Measurements from ENCODE around the gene HELZ. TPM values are rescaled to one million over a fixed set of nuclear protein-coding genes. Genes with fewer than 3 reads are reported as not detected.
"Not testable (repeated sequence)": the region's sequence is repeated elsewhere in the genome, so short reads cannot be mapped to it uniquely, and the experiment has no call there.

The HELZ gene
- polyA plus RNA-seq, 3 donors: 24.8 to 44.1 (median 39.9) TPM

DNA sequence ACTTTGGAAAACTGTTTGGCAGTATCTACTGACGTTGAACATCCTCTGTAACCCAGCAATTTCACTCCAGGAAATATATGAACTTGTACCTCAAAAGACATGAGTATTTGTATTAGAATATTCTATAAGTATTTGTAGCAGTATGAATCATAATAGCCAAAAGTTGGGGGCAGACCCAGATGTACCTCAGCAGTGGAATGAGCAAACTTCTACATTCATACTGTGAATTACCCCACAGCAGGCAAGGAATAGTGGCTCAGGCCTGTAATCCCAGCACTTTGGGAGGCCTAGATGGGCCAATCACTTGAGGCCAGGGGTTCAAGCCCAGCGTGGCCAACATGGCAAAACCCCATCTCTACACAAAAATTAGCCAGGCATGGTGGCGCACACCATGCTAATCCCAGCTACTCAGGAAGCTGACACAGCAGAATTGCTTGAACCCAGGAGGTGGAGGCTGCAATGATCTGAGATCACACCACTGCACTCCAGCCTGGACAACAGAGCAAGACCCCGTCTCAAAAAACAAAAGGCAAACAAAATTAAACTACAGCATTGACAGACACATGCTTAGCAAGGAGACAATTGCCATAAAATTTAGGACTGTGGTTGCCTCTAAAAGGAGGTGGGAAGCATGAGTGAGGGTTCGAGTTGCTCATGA, 11.2 kb upstream of the HELZ start:
- intact Hi-C loops (cut with micrococcal nuclease): no loop called here
- no peaks in the 10 kb centered on the region for H4K20me1 ChIP-seq (ENCODE audit: insufficient read depth, low read length)
- no peaks in the 10 kb centered on the region for H3K9me3 ChIP-seq (replicated peaks in 1 of 2; ENCODE audit: control insufficient read depth in 1 of 2, insufficient read depth in 1 of 2, low read length in 2 of 2)

DNA sequence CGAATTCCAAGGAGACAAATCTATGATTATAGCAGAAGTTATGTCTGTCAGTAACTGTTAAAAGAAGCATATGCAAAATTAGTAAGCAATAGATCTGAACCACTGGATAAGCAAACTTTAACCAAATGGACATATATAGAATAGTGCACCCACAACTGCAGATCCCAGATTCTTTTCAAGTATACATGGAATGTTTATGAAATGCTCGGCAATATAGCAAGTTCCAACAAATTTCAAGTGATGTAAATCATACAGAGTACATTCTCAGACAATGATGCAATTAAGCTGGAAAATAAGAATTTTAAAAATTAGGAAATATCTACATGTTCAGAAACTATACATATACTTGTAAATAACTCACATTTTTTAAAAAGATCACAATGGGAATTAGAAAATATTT, 8.4 kb upstream of the HELZ start:
- H3K4me3 Mint-ChIP-seq: no peak overlapping the region
- H3K4me1 Mint-ChIP-seq: peaks cover 19% of the 10 kb centered on the region
- Histone ChIP-seq H3K4me1 (ENCODE audit: control insufficient read depth in 1 of 2, insufficient read depth in 2 of 2, low read length in 2 of 2) (peaks cover 23 to 26% of the 10 kb centered on the region in 2 donors), H3K4me3 (replicated peaks in 1 of 3; ENCODE audit: low read depth in 2 of 3, low read length in 3 of 3) (no peak overlapping the region), H3K9ac (ENCODE audit: insufficient read depth, low read length, poor library complexity, severe bottlenecking) (no peak overlapping the region), H4K20me1 (ENCODE audit: insufficient read depth, low read length) (no peaks in the 10 kb centered on the region), H2AFZ (ENCODE audit: insufficient read depth, low read depth, low read length, poor library complexity, severe bottlenecking) (no peak overlapping the region), H3K9me3 (replicated peaks in 1 of 2; ENCODE audit: control insufficient read depth in 1 of 2, insufficient read depth in 1 of 2, low read length in 2 of 2) (no peaks in the 10 kb centered on the region), H3K36me3 (replicated peaks in 1 of 2; ENCODE audit: control insufficient read depth in 1 of 2, insufficient read depth in 2 of 2, low read length in 2 of 2) (no peaks in the 10 kb centered on the region), H3K27ac (ENCODE audit: low read depth in 1 of 2, low read length in 2 of 2) (no peak overlapping the region), H3K27me3 (ENCODE audit: control insufficient read depth in 2 of 2, insufficient read depth in 2 of 2, low read length in 2 of 2) (no peaks in the 10 kb centered on the region), H3K79me2 (ENCODE audit: insufficient read depth, low read length) (no peaks in the 10 kb centered on the region), H3K4me2 (replicated peaks; ENCODE audit: extremely low read depth, low read length, poor library complexity, severe bottlenecking) (no peak overlapping the region)
- peaks cover 0 to 4% (median 0%) of the 10 kb centered on the region in 7 donors for H3K9me3 Mint-ChIP-seq
- no peaks in the 10 kb centered on the region for H3K36me3 Mint-ChIP-seq
- no peak overlapping the region for H3K27ac Mint-ChIP-seq
- WGBS (ENCODE audit: insufficient coverage): no CpG with 5 or more reads among the region's 2 CpGs
- no peaks in the 10 kb centered on the region for H3K27me3 Mint-ChIP-seq (ENCODE audit: low read depth in 3 of 3)
- TF ChIP-seq, protein P1, sequence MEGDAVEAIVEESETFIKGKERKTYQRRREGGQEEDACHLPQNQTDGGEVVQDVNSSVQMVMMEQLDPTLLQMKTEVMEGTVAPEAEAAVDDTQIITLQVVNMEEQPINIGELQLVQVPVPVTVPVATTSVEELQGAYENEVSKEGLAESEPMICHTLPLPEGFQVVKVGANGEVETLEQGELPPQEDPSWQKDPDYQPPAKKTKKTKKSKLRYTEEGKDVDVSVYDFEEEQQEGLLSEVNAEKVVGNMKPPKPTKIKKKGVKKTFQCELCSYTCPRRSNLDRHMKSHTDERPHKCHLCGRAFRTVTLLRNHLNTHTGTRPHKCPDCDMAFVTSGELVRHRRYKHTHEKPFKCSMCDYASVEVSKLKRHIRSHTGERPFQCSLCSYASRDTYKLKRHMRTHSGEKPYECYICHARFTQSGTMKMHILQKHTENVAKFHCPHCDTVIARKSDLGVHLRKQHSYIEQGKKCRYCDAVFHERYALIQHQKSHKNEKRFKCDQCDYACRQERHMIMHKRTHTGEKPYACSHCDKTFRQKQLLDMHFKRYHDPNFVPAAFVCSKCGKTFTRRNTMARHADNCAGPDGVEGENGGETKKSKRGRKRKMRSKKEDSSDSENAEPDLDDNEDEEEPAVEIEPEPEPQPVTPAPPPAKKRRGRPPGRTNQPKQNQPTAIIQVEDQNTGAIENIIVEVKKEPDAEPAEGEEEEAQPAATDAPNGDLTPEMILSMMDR (IDR thresholded peaks at IDR 0.05): no peak
- DNase-seq: no peak
- intact Hi-C loops (cut with micrococcal nuclease): no loop called here

More for the DNA sequence above, 11.2 kb upstream of the HELZ start:
- Histone ChIP-seq H3K4me1 (ENCODE audit: control insufficient read depth in 1 of 2, insufficient read depth in 2 of 2, low read length in 2 of 2) (peaks cover 52 to 54% of the 10 kb centered on the region in 2 donors), H3K27me3 (ENCODE audit: control insufficient read depth in 2 of 2, insufficient read depth in 2 of 2, low read length in 2 of 2) (no peaks in the 10 kb centered on the region), H3K36me3 (replicated peaks in 1 of 2; ENCODE audit: control insufficient read depth in 1 of 2, insufficient read depth in 2 of 2, low read length in 2 of 2) (no peaks in the 10 kb centered on the region), H3K79me2 (ENCODE audit: insufficient read depth, low read length) (no peaks in the 10 kb centered on the region), H3K4me2 (replicated peaks; ENCODE audit: extremely low read depth, low read length, poor library complexity, severe bottlenecking) (no peak overlapping the region), H2AFZ (ENCODE audit: insufficient read depth, low read depth, low read length, poor library complexity, severe bottlenecking) (no peak overlapping the region), H3K27ac (ENCODE audit: low read depth in 1 of 2, low read length in 2 of 2) (peak overlapping the region; percentile 76 to 79), H3K4me3 (replicated peaks in 1 of 3; ENCODE audit: low read depth in 2 of 3, low read length in 3 of 3) (no peak overlapping the region), H3K9ac (ENCODE audit: insufficient read depth, low read length, poor library complexity, severe bottlenecking) (peak overlapping the region; percentile 4)
- WGBS (ENCODE audit: insufficient coverage): 78% methylated on average over 2 of the region's 5 CpGs
- H3K9me3 Mint-ChIP-seq: peaks cover 0 to 4% (median 0%) of the 10 kb centered on the region in 7 donors
- H3K4me3 Mint-ChIP-seq: no peak overlapping the region
- peaks cover 44% of the 10 kb centered on the region for H3K4me1 Mint-ChIP-seq
- H3K27ac Mint-ChIP-seq: peak overlapping the region in 6 of 7 donors; percentile 77 to 92 (median 81)
- H3K27me3 Mint-ChIP-seq (ENCODE audit: low read depth in 3 of 3): no peaks in the 10 kb centered on the region
- TF ChIP-seq, protein P1 (IDR thresholded peaks at IDR 0.05): no peak
- no peaks in the 10 kb centered on the region for H3K36me3 Mint-ChIP-seq
- DNase-seq: no peak

DNA sequence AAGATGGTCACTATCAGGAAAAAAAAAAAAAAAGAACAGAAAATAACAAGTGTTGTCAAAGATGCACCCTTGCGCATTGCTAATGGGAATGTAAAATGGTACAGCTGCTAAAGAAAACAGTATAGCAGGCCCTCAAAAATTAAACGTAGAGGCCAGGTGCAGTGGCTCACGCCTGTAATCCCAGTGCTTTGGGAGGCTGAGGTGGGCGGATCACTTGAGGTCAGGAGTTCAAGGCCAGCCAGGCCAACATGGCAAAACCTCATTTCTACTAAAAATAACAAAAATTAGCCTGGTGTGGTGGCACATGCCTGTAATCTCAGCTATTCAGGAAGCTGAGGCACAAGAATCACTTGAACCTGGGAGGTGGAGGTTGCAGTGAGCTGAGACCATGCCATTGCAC, 6.6 kb upstream of the HELZ start:
- H3K9ac ChIP-seq (ENCODE audit: insufficient read depth, low read length, poor library complexity, severe bottlenecking); H3K4me2 ChIP-seq (replicated peaks; ENCODE audit: extremely low read depth, low read length, poor library complexity, severe bottlenecking); H3K9me3 Mint-ChIP-seq; H2AFZ ChIP-seq (ENCODE audit: insufficient read depth, low read depth, low read length, poor library complexity, severe bottlenecking); H3K9me3 ChIP-seq (replicated peaks in 1 of 2; ENCODE audit: control insufficient read depth in 1 of 2, insufficient read depth in 1 of 2, low read length in 2 of 2); H3K27ac Mint-ChIP-seq; H4K20me1 ChIP-seq (ENCODE audit: insufficient read depth, low read length); H3K79me2 ChIP-seq (ENCODE audit: insufficient read depth, low read length); H3K27me3 Mint-ChIP-seq (ENCODE audit: low read depth in 3 of 3); H3K36me3 ChIP-seq (replicated peaks in 1 of 2; ENCODE audit: control insufficient read depth in 1 of 2, insufficient read depth in 2 of 2, low read length in 2 of 2); H3K27me3 ChIP-seq (ENCODE audit: control insufficient read depth in 2 of 2, insufficient read depth in 2 of 2, low read length in 2 of 2); DNase-seq; H3K4me3 ChIP-seq (replicated peaks in 1 of 3; ENCODE audit: low read depth in 2 of 3, low read length in 3 of 3); intact Hi-C loops (cut with micrococcal nuclease); H3K27ac ChIP-seq (ENCODE audit: low read depth in 1 of 2, low read length in 2 of 2); H3K36me3 Mint-ChIP-seq; H3K4me3 Mint-ChIP-seq: not testable (repeated sequence)
- no CpG with 5 or more reads among the region's 4 CpGs for WGBS (ENCODE audit: insufficient coverage)
- H3K4me1 Mint-ChIP-seq: peaks cover 15% of the 10 kb centered on the region
- peaks cover 10 to 15% of the 10 kb centered on the region in 2 donors for H3K4me1 ChIP-seq (ENCODE audit: control insufficient read depth in 1 of 2, insufficient read depth in 2 of 2, low read length in 2 of 2)

All from CD14-positive monocyte (primary cell).